ENCODE data around the gene THADA. TPM values are rescaled to one million over a fixed set of nuclear protein-coding genes. Genes with fewer than 3 reads are reported as not detected.

THADA gene
- total RNA-seq, 1 experiment from 2014 or later: 20.1 TPM

- Histone ChIP-seq H3K9ac (ENCODE audit: extremely low read depth, insufficient read length, low read length) (no peak overlapping the region), H2AFZ (ENCODE audit: low read length) (no peak overlapping the region), H2BK120ac (ENCODE audit: low read depth, low read length, poor library complexity, severe bottlenecking) (no peak overlapping the region), H3K4me2 (ENCODE audit: insufficient read depth, insufficient read length, low read length) (no peak overlapping the region), H3K4ac (ENCODE audit: low read depth, low read length) (no peak overlapping the region), H3T11ph (ENCODE audit: low read length) (no peak overlapping the region), H3K27me3 (ENCODE audit: insufficient read depth, low read length) (no peaks in the 10 kb centered on the region), H2BK5ac (ENCODE audit: insufficient read length, low read length) (no peak overlapping the region), H3K23ac (ENCODE audit: insufficient read length, low read depth, low read length) (no peak overlapping the region), H3K9me3 (ENCODE audit: control insufficient read depth, low read depth, low read length) (no peaks in the 10 kb centered on the region), H3K18ac (ENCODE audit: insufficient read length, low read depth, low read length) (no peak overlapping the region), H3K79me2 (ENCODE audit: insufficient read depth, low read length) (no peaks in the 10 kb centered on the region), H3K56ac (ENCODE audit: insufficient read length, low read depth, low read length) (no peak overlapping the region), H4K8ac (replicated peaks; ENCODE audit: insufficient read length, low read depth, low read length) (no peak overlapping the region), H2BK20ac (ENCODE audit: low read depth, low read length, poor library complexity, severe bottlenecking) (no peak overlapping the region), H4K20me1 (ENCODE audit: control insufficient read depth, insufficient read depth, insufficient read length) (no peaks in the 10 kb centered on the region), H2BK12ac (ENCODE audit: insufficient read length, low read depth, low read length) (no peak overlapping the region), H3K23me2 (ENCODE audit: insufficient read length, low read depth, low read length, poor library complexity, severe bottlenecking) (no peaks in the 10 kb centered on the region), H4K91ac (ENCODE audit: insufficient read length, low read depth, low read length) (no peak overlapping the region), H3K27ac (ENCODE audit: insufficient read length, low read depth, low read length) (no peak overlapping the region), H3K4me1 (ENCODE audit: insufficient read depth, low read length) (no peaks in the 10 kb centered on the region), H4K5ac (ENCODE audit: insufficient read length, low read depth, low read length) (no peak overlapping the region), H2AK5ac (ENCODE audit: insufficient read length, low read length) (no peak overlapping the region), H3K14ac (ENCODE audit: insufficient read depth, low read length) (no peak overlapping the region), H3K79me1 (ENCODE audit: insufficient read depth, low read depth, low read length, poor library complexity, severe bottlenecking) (no peaks in the 10 kb centered on the region), H2BK15ac (ENCODE audit: low read depth, low read length) (no peak overlapping the region)
- no CpG with 5 or more reads among the region's 2 CpGs for WGBS (ENCODE audit: extremely low coverage, insufficient read length, low lambda C conversion rate)
- Mint-ChIP-seq H3K27me3 (ENCODE audit: low read depth) (no peaks in the 10 kb centered on the region; the same call in 1 of the 2 replicates), H3K36me3 (ENCODE audit: insufficient read depth in 1 of 3, low read depth in 3 of 3) (no peaks in the 10 kb centered on the region; a peak in 1 of 7 replicates), H3K27ac (no peak overlapping the region), H3K4me1 (no peaks in the 10 kb centered on the region), H3K4me3 (no peak overlapping the region), H3K9me3 (no peaks in the 10 kb centered on the region)
- DNase-seq: no peak
- no peak for TF ChIP-seq CTCF (conservative IDR thresholded peaks at IDR 0.05)
Measured at GRCh38 chr2:43315482-43315881, 280.4 kb downstream of the THADA start.

Data from H9 (cell line).